PC-3 (cell line): ENCODE results near the gene TAF5L. TPM values are rescaled to one million over a fixed set of nuclear protein-coding genes. Genes with fewer than 3 reads are reported as not detected.

Experiments
- ATAC-seq: fragments of 200-7000 bp; cut with Tn5 transposase; 2 replicates; pipeline ENCODE4 v1.9.1; 2020; ENCODE audit warnings: mild to moderate bottlenecking, moderate library complexity
- BruUV-seq: library from RNA; stranded (reverse); fragments of 400-500 nt; replicated peaks from 2 replicates; lab custom pipeline; 2021; lab: Mats Ljungman, UMichigan
- CTCF ChIA-PET: fragments of 300-600 bp; sonication (Branson Sonifier 250); formaldehyde crosslinking; loops from one replicate; lab custom pipeline; 2022; ENCODE audit warnings: antibody characterized with exemption; lab: Charles Lee
- POLR2A ChIA-PET: fragments of 300-600 bp; sonication (Branson Sonifier 250); formaldehyde crosslinking; loops from one replicate; lab custom pipeline; 2022; ENCODE audit warnings: antibody characterized with exemption; ENCODE audit not compliant: unreplicated experiment; lab: Charles Lee
- DNase-seq: peaks from one replicate; pipeline ENCODE4 v3.0.0-alpha.2; 2015
- H2AFZ ChIP-seq: fragments of 300-600 bp; sonication (generic); 2 replicates; pipeline ENCODE4 v1.6.0; 2016; ENCODE audit warnings: antibody characterized with exemption, low read length
- H3F3A ChIP-seq: fragments of 300-600 bp; sonication (generic); one replicate; pipeline ENCODE4 v1.6.0; 2017; ENCODE audit warnings: antibody characterized with exemption, low read length, control low read depth, mild to moderate bottlenecking; ENCODE audit not compliant: unreplicated experiment
- H3K27ac ChIP-seq: fragments of 300-600 bp; sonication (generic); 2 replicates; pipeline ENCODE4 v1.5.1; 2016; ENCODE audit warnings: mild to moderate bottlenecking, low read length
- H3K27me3 ChIP-seq: fragments of 300-600 bp; sonication (generic); 2 replicates; pipeline ENCODE4 v1.6.1; 2016; ENCODE audit warnings: low read length, mixed read lengths
- H3K36me3 ChIP-seq: fragments of 300-600 bp; sonication (generic); 2 replicates; pipeline ENCODE4 v1.6.1; 2016; ENCODE audit warnings: low read depth, mixed run types, low read length, mixed read lengths
- H3K4me1 ChIP-seq: fragments of 300-600 bp; sonication (generic); 2 replicates; pipeline ENCODE4 v1.5.1; 2016; ENCODE audit warnings: low read length; ENCODE audit not compliant: insufficient read depth
- H3K4me2 ChIP-seq: fragments of 300-600 bp; sonication (generic); 2 replicates; pipeline ENCODE4 v1.6.0; 2016; ENCODE audit warnings: low read length
- H3K4me3 ChIP-seq: fragments of 300-600 bp; sonication (generic); 2 replicates; pipeline ENCODE4 v1.5.1; 2016; ENCODE audit warnings: mild to moderate bottlenecking, low read length, mixed read lengths
- H3K79me2 ChIP-seq: fragments of 300-600 bp; sonication (generic); 2 replicates; pipeline ENCODE4 v1.6.1; 2017; ENCODE audit warnings: low read length, mixed read lengths
- H3K9ac ChIP-seq: fragments of 300-600 bp; sonication (generic); 2 replicates; pipeline ENCODE4 v1.6.0; 2016; ENCODE audit warnings: mild to moderate bottlenecking, low read length
- H3K9me2 ChIP-seq: fragments of 300-600 bp; sonication (generic); replicated peaks from 2 replicates; pipeline ENCODE4 v1.6.1; 2016; ENCODE audit warnings: mixed run types, low read length, mixed read lengths
- H3K9me3 ChIP-seq: fragments of 300-600 bp; sonication (generic); 2 replicates; pipeline ENCODE4 v1.6.1; 2016; ENCODE audit warnings: low read length, mixed read lengths
- H4K20me1 ChIP-seq: fragments of 300-600 bp; sonication (generic); 2 replicates; pipeline ENCODE4 v1.6.1; 2016; ENCODE audit warnings: low read length, mixed read lengths
- CTCF ChIP-seq: fragments of 300-600 bp; sonication (generic); conservative IDR thresholded peaks from 2 replicates; pipeline ENCODE4 v1.5.1; 2017; ENCODE audit warnings: antibody characterized with exemption, low read depth, mild to moderate bottlenecking, low read length
- EZH2 ChIP-seq: fragments of 300-600 bp; sonication (generic); IDR thresholded peaks from one replicate; pipeline ENCODE4 v1.6.1; 2017; ENCODE audit warnings: antibody characterized with exemption, mild to moderate bottlenecking, low read length; ENCODE audit not compliant: unreplicated experiment
- EZH2phosphoT487 ChIP-seq: fragments of 300-600 bp; sonication (generic); IDR thresholded peaks from 2 replicates; pipeline ENCODE4 v1.6.1; 2018; ENCODE audit warnings: mild to moderate bottlenecking, antibody characterized with exemption, low read length, borderline replicate concordance
- intact Hi-C: fragments of 100-400 bp; cut with micrococcal nuclease; formaldehyde crosslinking; loops from 2 replicates; pipeline ENCODE4 v1.9.0; 2023
- total RNA-seq: library from RNA; depleted of rRNA; stranded (reverse); fragments of >200 nt; gene quantifications from 2 replicates; pipeline ENCODE4 v1.2.3, GENCODE V29; 2014

TAF5L gene
- total RNA-seq, 1 experiment from 2014 or later = 24.2 TPM

- ATAC-seq = no peak
- Histone ChIP-seq H4K20me1 (no peaks in the 10 kb centered on the region), H3K36me3 (no peaks in the 10 kb centered on the region), H3K27me3 (no peaks in the 10 kb centered on the region), H3K4me3 (no peak overlapping the region), H3F3A (no peaks in the 10 kb centered on the region), H3K4me2 (no peak overlapping the region), H3K9me2 (no peaks in the 10 kb centered on the region), H3K79me2 (no peaks in the 10 kb centered on the region), H3K9ac (no peak overlapping the region), H3K4me1 (no peaks in the 10 kb centered on the region), H3K27ac (no peak overlapping the region), H3K9me3 (no peaks in the 10 kb centered on the region), H2AFZ (no peak overlapping the region)
- no peak for TF ChIP-seq EZH2
- no peak for TF ChIP-seq EZH2phosphoT487
- TF ChIP-seq CTCF = no peak
- ChIA-PET POLR2A (no interaction called here), CTCF (no interaction called here)
- no peak for DNase-seq
- intact Hi-C loops = no loop called here
- no TSS peak for BruUV-seq
These were observed 53.6 kb downstream of the TAF5L start for GRCh38 chr1:229572286-229572685.

GRCh38 chr1:229570891-229571516, 54.9 kb downstream of the TAF5L start:
- no peaks in the 10 kb centered on the region for H3K36me3 ChIP-seq
- no peak for ATAC-seq
- H3K4me2 ChIP-seq = no peak overlapping the region
- CTCF ChIA-PET = no interaction called here
- TF ChIP-seq EZH2 (no peak), EZH2phosphoT487 (no peak), CTCF (no peak)
- POLR2A ChIA-PET = no interaction called here
- DNase-seq = no peak
- intact Hi-C loops = no loop called here
- no peak overlapping the region for H3K4me3 ChIP-seq
- H3F3A ChIP-seq = no peaks in the 10 kb centered on the region
- H2AFZ ChIP-seq = no peak overlapping the region
- H3K79me2 ChIP-seq = no peaks in the 10 kb centered on the region
- H4K20me1 ChIP-seq = no peaks in the 10 kb centered on the region
- no TSS peak for BruUV-seq
- H3K4me1 ChIP-seq = no peaks in the 10 kb centered on the region
- no peak overlapping the region for H3K27ac ChIP-seq
- H3K9me2 ChIP-seq = no peaks in the 10 kb centered on the region
- no peaks in the 10 kb centered on the region for H3K9me3 ChIP-seq
- H3K9ac ChIP-seq = no peak overlapping the region
- no peaks in the 10 kb centered on the region for H3K27me3 ChIP-seq

- Histone ChIP-seq H3K9ac (no peak overlapping the region), H3K36me3 (no peaks in the 10 kb centered on the region), H3K4me1 (no peaks in the 10 kb centered on the region), H3K27me3 (no peaks in the 10 kb centered on the region), H3K4me2 (no peak overlapping the region), H3K9me2 (no peaks in the 10 kb centered on the region), H3F3A (no peaks in the 10 kb centered on the region), H3K9me3 (no peaks in the 10 kb centered on the region), H3K4me3 (no peak overlapping the region), H3K27ac (no peak overlapping the region), H2AFZ (no peak overlapping the region), H4K20me1 (no peaks in the 10 kb centered on the region), H3K79me2 (no peaks in the 10 kb centered on the region)
- intact Hi-C loops = no loop called here
- ATAC-seq (no peak), DNase-seq (no peak)
- ChIA-PET CTCF (no interaction called here), POLR2A (no interaction called here)
- no TSS peak for BruUV-seq
- no peak for TF ChIP-seq EZH2phosphoT487
- TF ChIP-seq CTCF = no peak
- TF ChIP-seq EZH2 = no peak
These were observed 55.6 kb downstream of the TAF5L start for GRCh38 chr1:229570305-229570704.
